OCI-LY3 (cell line): ENCODE data around the gene ABCB9.

Source experiments
- CTCF ChIP-seq: fragments of 200-600, 300-600 bp; sonication (generic); IDR thresholded peaks from 2 replicates; pipeline ENCODE4 v1.5.1; 2014; ENCODE audit warnings: antibody characterized with exemption, low read length, low read depth
- EZH2phosphoT487 ChIP-seq: fragments of 200-600 bp; shearing (Covaris generic); IDR thresholded peaks from 2 replicates; pipeline ENCODE4 v1.6.1; 2018; ENCODE audit warnings: antibody characterized with exemption, mixed run types, low read depth

GRCh38 chr12:122929148-122929538 lies 37.1 kb downstream of the ABCB9 start:
- TF ChIP-seq CTCF (no peak), EZH2phosphoT487 (no peak)
